SK-N-SH (cell line): ENCODE data around the gene ROBO1. TPM values are rescaled to one million over a fixed set of nuclear protein-coding genes. Genes with fewer than 3 reads are reported as not detected.
A peak's percentile ranks its signal among the peaks of the same experiment; 100 is the strongest.

Source experiments
- CTCF ChIA-PET: fragments of 300-600, 350-600 bp; formaldehyde crosslinking; extraction: SDS; loops from one replicate; lab custom pipeline; 2021; lab: Yijun Ruan, JAX
- POLR2A ChIA-PET: fragments of 350-600 bp; sonication (Branson Sonifier 250); formaldehyde crosslinking; extraction: SDS; loops from one replicate; lab custom pipeline; 2020; ENCODE audit warnings: antibody characterized with exemption, inconsistent platforms; lab: Yijun Ruan, JAX
- DNase-seq: peaks from one replicate; pipeline ENCODE4 v3.0.0; 2012
- H2AFZ ChIP-seq: fragments of 200-600 bp; sonication (generic); 2 replicates; pipeline ENCODE4 v1.8.1; 2016; ENCODE audit warnings: antibody characterized with exemption, mild to moderate bottlenecking, low read depth
- H3F3A ChIP-seq: fragments of 200-600 bp; sonication (generic); replicated peaks from 2 replicates; pipeline ENCODE3; 2016; ENCODE audit warnings: antibody characterized with exemption, mild to moderate bottlenecking; ENCODE audit not compliant: insufficient read depth
- H3K27ac ChIP-seq, 2 experiments: fragments of 200-500 bp in 1 of 2; fragments of 200-600 bp in 1 of 2; sonication (Bioruptor generic) in 1 of 2; sonication (generic), shearing (Covaris generic) in 1 of 2; 2 replicates each; pipeline versions ENCODE4 v1.5.1 to v1.6.1; 2014 to 2016; ENCODE audit warnings: low read depth in 2 of 2, inconsistent platforms in 1 of 2, low read length in 1 of 2, mild to moderate bottlenecking in 1 of 2, mixed read lengths in 1 of 2
- H3K27me3 ChIP-seq: fragments of 200-600 bp; sonication (generic), shearing (Covaris generic); 2 replicates; pipeline ENCODE4 v1.6.1; 2016; ENCODE audit warnings: mixed run types; ENCODE audit not compliant: insufficient read depth
- H3K36me3 ChIP-seq, 2 experiments: fragments of 200-500 bp in 1 of 2; fragments of 200-600 bp in 1 of 2; sonication (Bioruptor generic) in 1 of 2; sonication (generic) in 1 of 2; replicated peaks in 1 of 2; 2 replicates each; pipeline versions ENCODE3 to v1.5.1; 2014 to 2016; ENCODE audit warnings: low read length in 1 of 2, mild to moderate bottlenecking in 1 of 2; ENCODE audit not compliant: insufficient read depth in 2 of 2, control insufficient read depth in 1 of 2
- H3K4me1 ChIP-seq, 2 experiments: fragments of 200-500 bp in 1 of 2; fragments of 200-600 bp in 1 of 2; sonication (Bioruptor generic) in 1 of 2; sonication (generic), shearing (Covaris generic) in 1 of 2; 2 replicates each; pipeline versions ENCODE4 v1.5.1 to v1.6.1; 2014 to 2016; ENCODE audit warnings: low read depth in 1 of 2, low read length in 1 of 2, mixed run types in 1 of 2; ENCODE audit not compliant: insufficient read depth in 2 of 2, control insufficient read depth in 1 of 2
- H3K4me2 ChIP-seq: fragments of 200-600 bp; sonication (generic), shearing (Covaris generic); 2 replicates; pipeline ENCODE4 v1.6.1; 2017; ENCODE audit warnings: mixed run types
- H3K4me3 ChIP-seq, 2 experiments: fragments of 200-500 bp in 1 of 2; fragments of 200-600 bp in 1 of 2; sonication (Bioruptor generic) in 1 of 2; sonication (generic), shearing (Covaris generic) in 1 of 2; 2 replicates each; pipeline versions ENCODE4 v1.5.1 to v1.8.1; 2014 to 2016; ENCODE audit warnings: low read depth in 2 of 2, inconsistent platforms in 1 of 2, low read length in 1 of 2, mild to moderate bottlenecking in 1 of 2, mixed read lengths in 1 of 2, moderate library complexity in 1 of 2
- H3K79me2 ChIP-seq: fragments of 200-600 bp; sonication (generic); 2 replicates; pipeline ENCODE4 v1.8.1; 2017; ENCODE audit warnings: mild to moderate bottlenecking; ENCODE audit not compliant: insufficient read depth
- H3K9ac ChIP-seq: fragments of 200-600 bp; sonication (generic); 2 replicates; pipeline ENCODE4 v1.6.1; 2017; ENCODE audit warnings: mixed run types
- H3K9me2 ChIP-seq: fragments of 200-600 bp; sonication (generic); 2 replicates; pipeline ENCODE4 v1.6.1; 2017; ENCODE audit warnings: mixed run types
- H3K9me3 ChIP-seq: fragments of 200-600 bp; sonication (generic); 2 replicates; pipeline ENCODE4 v1.6.1; 2017; ENCODE audit warnings: mixed run types, mild to moderate bottlenecking, moderate library complexity
- H4K20me1 ChIP-seq: fragments of 200-600 bp; sonication (generic); 2 replicates; pipeline ENCODE4 v1.6.1; 2017; ENCODE audit warnings: mild to moderate bottlenecking, mixed run types; ENCODE audit not compliant: insufficient read depth
- ELF1 ChIP-seq: IDR thresholded peaks from 2 replicates; pipeline ENCODE4 v1.4.0; 2012
- EP300 ChIP-seq, 2 experiments: IDR thresholded peaks; 2 replicates each; pipeline versions ENCODE4 v1.4.0 to v1.6.1; 2012; ENCODE audit warnings: borderline replicate concordance in 1 of 2, low read depth in 1 of 2, low read length in 1 of 2
- FOSL2 ChIP-seq: IDR thresholded peaks from 2 replicates; pipeline ENCODE4 v1.4.0; 2012; ENCODE audit warnings: low read depth, mild to moderate bottlenecking, moderate library complexity, borderline replicate concordance
- FOXJ3 ChIP-seq: sonication (generic); formaldehyde crosslinking; IDR thresholded peaks from 2 replicates; pipeline ENCODE4 v1.5.1; 2020; ENCODE audit warnings: mild to moderate bottlenecking, missing genetic modification reagents
- FOXM1 ChIP-seq: IDR thresholded peaks from 2 replicates; pipeline ENCODE4 v1.4.0; 2012; ENCODE audit warnings: low read depth, mild to moderate bottlenecking
- IRF3 ChIP-seq: fragments of 150-350 bp; IDR thresholded peaks from 2 replicates; pipeline ENCODE4 v1.6.1; 2016; ENCODE audit warnings: mild to moderate bottlenecking, low read depth, low read length
- NRF1 ChIP-seq: IDR thresholded peaks from 2 replicates; pipeline ENCODE4 v1.6.1; 2012; ENCODE audit warnings: low read depth, mild to moderate bottlenecking, low read length
- RAD21 ChIP-seq: IDR thresholded peaks from 2 replicates; pipeline ENCODE4 v1.6.1; 2012; ENCODE audit warnings: mild to moderate bottlenecking, low read length
- RFX5 ChIP-seq: IDR thresholded peaks from 2 replicates; pipeline ENCODE4 v1.6.1; 2012; ENCODE audit warnings: mild to moderate bottlenecking, improper control_type of control experiment, low read length
- SMC3 ChIP-seq: IDR thresholded peaks from 2 replicates; pipeline ENCODE4 v1.6.1; 2012; ENCODE audit warnings: low read depth, low read length, improper control_type of control experiment
- TEAD4 ChIP-seq: IDR thresholded peaks from 2 replicates; pipeline ENCODE4 v1.4.0; 2012; ENCODE audit warnings: mild to moderate bottlenecking, borderline replicate concordance; ENCODE audit not compliant: insufficient read depth
- YY1 ChIP-seq: IDR thresholded peaks from 2 replicates; pipeline ENCODE4 v1.4.0; 2012; ENCODE audit warnings: low read depth, mild to moderate bottlenecking
- WGBS: methylation state at CpG from one replicate; pipeline ENCODE4 v1.1.6; 2017; ENCODE audit warnings: low lambda C conversion rate; 5-methylcytosine and 5-hydroxymethylcytosine counted together
- polyA plus RNA-seq, 3 experiments: library from polyadenylated mRNA; depleted of rRNA; stranded (reverse); fragments of >200 nt; gene quantifications; 2 replicates each; pipeline ENCODE4 v1.2.3, GENCODE V29; 2012
- TF ChIP-seq, protein P1 (sequence below): IDR thresholded peaks from 2 replicates; pipeline ENCODE4 v1.4.0; 2012; ENCODE audit warnings: low read depth, borderline replicate concordance
- TF ChIP-seq, protein P2 (sequence below): fragments of 200-600 bp; sonication (generic); IDR thresholded peaks from 2 replicates; pipeline ENCODE4 v1.6.1; 2017; ENCODE audit warnings: antibody characterized with exemption, mild to moderate bottlenecking, moderate library complexity
- TF ChIP-seq, protein P3 (sequence below): IDR thresholded peaks from 2 replicates; pipeline ENCODE4; 2012

Gene ROBO1
- polyA plus RNA-seq, 1 of the 3 experiments (the other 2 are of a cell fraction), result 22.7 TPM

- H3K9ac ChIP-seq, result no peak overlapping the region
- H3K79me2 ChIP-seq, result peaks cover 50% of the 10 kb centered on the region
- no peaks in the 10 kb centered on the region for H3K9me3 ChIP-seq
- no peaks in the 10 kb centered on the region for H4K20me1 ChIP-seq
- DNase-seq, result no peak
- POLR2A ChIA-PET, result no interaction called here
- H3K9me2 ChIP-seq, result no peaks in the 10 kb centered on the region
- no peaks in the 10 kb centered on the region for H3K36me3 ChIP-seq
- no peak overlapping the region for H2AFZ ChIP-seq
- TF ChIP-seq, protein P1, sequence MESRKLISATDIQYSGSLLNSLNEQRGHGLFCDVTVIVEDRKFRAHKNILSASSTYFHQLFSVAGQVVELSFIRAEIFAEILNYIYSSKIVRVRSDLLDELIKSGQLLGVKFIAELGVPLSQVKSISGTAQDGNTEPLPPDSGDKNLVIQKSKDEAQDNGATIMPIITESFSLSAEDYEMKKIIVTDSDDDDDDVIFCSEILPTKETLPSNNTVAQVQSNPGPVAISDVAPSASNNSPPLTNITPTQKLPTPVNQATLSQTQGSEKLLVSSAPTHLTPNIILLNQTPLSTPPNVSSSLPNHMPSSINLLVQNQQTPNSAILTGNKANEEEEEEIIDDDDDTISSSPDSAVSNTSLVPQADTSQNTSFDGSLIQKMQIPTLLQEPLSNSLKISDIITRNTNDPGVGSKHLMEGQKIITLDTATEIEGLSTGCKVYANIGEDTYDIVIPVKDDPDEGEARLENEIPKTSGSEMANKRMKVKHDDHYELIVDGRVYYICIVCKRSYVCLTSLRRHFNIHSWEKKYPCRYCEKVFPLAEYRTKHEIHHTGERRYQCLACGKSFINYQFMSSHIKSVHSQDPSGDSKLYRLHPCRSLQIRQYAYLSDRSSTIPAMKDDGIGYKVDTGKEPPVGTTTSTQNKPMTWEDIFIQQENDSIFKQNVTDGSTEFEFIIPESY, result no peak
- TF ChIP-seq NRF1 (no peak), RFX5 (no peak)
- CTCF ChIA-PET, result no interaction called here
- H3K27me3 ChIP-seq, result no peaks in the 10 kb centered on the region
- no peak overlapping the region for H3K4me2 ChIP-seq
- H3K4me3 ChIP-seq, result no peak overlapping the region
- no peak overlapping the region for H3K27ac ChIP-seq
- peaks cover 21% of the 10 kb centered on the region for H3F3A ChIP-seq
- WGBS, result 64% methylated on average over 4 of the region's 4 CpGs
- H3K4me1 ChIP-seq, result peaks cover 5 to 15% of the 10 kb centered on the region in 2 experiments; a peak in 2 of 4 replicates
Measured at GRCh38 chr3:78979028-78979427, 788.8 kb downstream of the ROBO1 start.

- no peak overlapping the region for H3K4me3 ChIP-seq
- ChIA-PET CTCF (interaction anchor here (0.9 kb wide), 1 partner anchor 320 kb away, joined by 3 read pairs; no protein-coding TSS in a partner anchor), POLR2A (no interaction called here)
- no peak overlapping the region for H3K4me2 ChIP-seq
- peaks cover 24% of the 10 kb centered on the region for H3F3A ChIP-seq
- TF ChIP-seq SMC3 (peak; percentile 18; the same call in 1 of the 2 replicates), RAD21 (peak; percentile 29; the same call in 1 of the 2 replicates), ELF1 (no peak)
- TF ChIP-seq, protein P2, sequence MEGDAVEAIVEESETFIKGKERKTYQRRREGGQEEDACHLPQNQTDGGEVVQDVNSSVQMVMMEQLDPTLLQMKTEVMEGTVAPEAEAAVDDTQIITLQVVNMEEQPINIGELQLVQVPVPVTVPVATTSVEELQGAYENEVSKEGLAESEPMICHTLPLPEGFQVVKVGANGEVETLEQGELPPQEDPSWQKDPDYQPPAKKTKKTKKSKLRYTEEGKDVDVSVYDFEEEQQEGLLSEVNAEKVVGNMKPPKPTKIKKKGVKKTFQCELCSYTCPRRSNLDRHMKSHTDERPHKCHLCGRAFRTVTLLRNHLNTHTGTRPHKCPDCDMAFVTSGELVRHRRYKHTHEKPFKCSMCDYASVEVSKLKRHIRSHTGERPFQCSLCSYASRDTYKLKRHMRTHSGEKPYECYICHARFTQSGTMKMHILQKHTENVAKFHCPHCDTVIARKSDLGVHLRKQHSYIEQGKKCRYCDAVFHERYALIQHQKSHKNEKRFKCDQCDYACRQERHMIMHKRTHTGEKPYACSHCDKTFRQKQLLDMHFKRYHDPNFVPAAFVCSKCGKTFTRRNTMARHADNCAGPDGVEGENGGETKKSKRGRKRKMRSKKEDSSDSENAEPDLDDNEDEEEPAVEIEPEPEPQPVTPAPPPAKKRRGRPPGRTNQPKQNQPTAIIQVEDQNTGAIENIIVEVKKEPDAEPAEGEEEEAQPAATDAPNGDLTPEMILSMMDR, result peak; percentile 62
- peak overlapping the region in 1 of 2 experiments; percentile 77; a peak in 1 of 4 replicates for H3K27ac ChIP-seq
- H3K79me2 ChIP-seq, result peaks cover 55% of the 10 kb centered on the region
- H3K9ac ChIP-seq, result no peak overlapping the region
- no peaks in the 10 kb centered on the region for H4K20me1 ChIP-seq
- no peaks in the 10 kb centered on the region for H3K36me3 ChIP-seq
- H3K9me3 ChIP-seq, result no peaks in the 10 kb centered on the region
- DNase-seq, result no peak
- H3K9me2 ChIP-seq, result no peaks in the 10 kb centered on the region
- no peak overlapping the region for H2AFZ ChIP-seq
- no peaks in the 10 kb centered on the region for H3K27me3 ChIP-seq
- H3K4me1 ChIP-seq, result peaks cover 5 to 15% of the 10 kb centered on the region in 2 experiments; a peak in 2 of 4 replicates
Measured at GRCh38 chr3:78978037-78978436, 789.8 kb downstream of the ROBO1 start.

- peaks cover 56% of the 10 kb centered on the region for H3K79me2 ChIP-seq
- H3K4me2 ChIP-seq, result no peak overlapping the region
- H3K36me3 ChIP-seq, result no peaks in the 10 kb centered on the region
- peak overlapping the region; percentile 21; the same call in 1 of the 2 replicates for H3K9ac ChIP-seq
- H3K9me2 ChIP-seq, result no peaks in the 10 kb centered on the region
- no peaks in the 10 kb centered on the region for H4K20me1 ChIP-seq
- DNase-seq, result no peak
- H3K9me3 ChIP-seq, result no peaks in the 10 kb centered on the region
- H3K4me1 ChIP-seq, result peaks cover 5 to 15% of the 10 kb centered on the region in 2 experiments; a peak in 2 of 4 replicates
- H3K4me3 ChIP-seq, result no peak overlapping the region
- H2AFZ ChIP-seq, result no peak overlapping the region
- TF ChIP-seq FOSL2, result peak; percentile 33; the same call in 1 of the 2 replicates
- TF ChIP-seq TEAD4, result peak; percentile 66
- TF ChIP-seq FOXJ3, result no peak
- no peak for TF ChIP-seq YY1
- TF ChIP-seq, protein P3, sequence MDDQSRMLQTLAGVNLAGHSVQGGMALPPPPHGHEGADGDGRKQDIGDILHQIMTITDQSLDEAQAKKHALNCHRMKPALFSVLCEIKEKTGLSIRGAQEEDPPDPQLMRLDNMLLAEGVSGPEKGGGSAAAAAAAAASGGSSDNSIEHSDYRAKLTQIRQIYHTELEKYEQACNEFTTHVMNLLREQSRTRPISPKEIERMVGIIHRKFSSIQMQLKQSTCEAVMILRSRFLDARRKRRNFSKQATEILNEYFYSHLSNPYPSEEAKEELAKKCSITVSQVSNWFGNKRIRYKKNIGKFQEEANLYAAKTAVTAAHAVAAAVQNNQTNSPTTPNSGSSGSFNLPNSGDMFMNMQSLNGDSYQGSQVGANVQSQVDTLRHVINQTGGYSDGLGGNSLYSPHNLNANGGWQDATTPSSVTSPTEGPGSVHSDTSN, result peak; percentile 51; the same call in 1 of the 2 replicates
- peak in 1 of 2 experiments; percentile 38; a peak in 1 of 4 replicates for TF ChIP-seq EP300 (IDR thresholded peaks at IDR 0.05; ENCODE audit: borderline replicate concordance in 1 of 2, low read depth in 1 of 2, low read length in 1 of 2)
- TF ChIP-seq FOXM1, result 0 out of 2 replicates have a peak, but pooled peaks have one; percentile 37
- TF ChIP-seq ELF1, result no peak
- TF ChIP-seq IRF3, result no peak
- peak overlapping the region in 1 of 2 experiments; percentile 77; a peak in 2 of 4 replicates for H3K27ac ChIP-seq
- ChIA-PET POLR2A (no interaction called here), CTCF (interaction anchor here (0.9 kb wide), 1 partner anchor 319 kb away, joined by 3 read pairs; no protein-coding TSS in a partner anchor)
- H3F3A ChIP-seq, result peaks cover 24% of the 10 kb centered on the region
- H3K27me3 ChIP-seq, result no peaks in the 10 kb centered on the region
Measured at GRCh38 chr3:78977073-78977472, 790.7 kb downstream of the ROBO1 start.
